B cell (primary cell): ENCODE measurements around the gene CALML5.

ENCODE experiments used
- EZH2 ChIP-seq: IDR thresholded peaks from 2 replicates; pipeline ENCODE4 v1.6.1; 2012; ENCODE audit warnings: borderline replicate concordance, low read depth, mild to moderate bottlenecking, moderate library complexity, low read length; ENCODE audit not compliant: insufficient read depth, poor library complexity, severe bottlenecking
- TF ChIP-seq, protein P1 (sequence below): fragments of 200-600 bp; IDR thresholded peaks from one replicate; pipeline ENCODE4 v1.8.0; 2022; ENCODE audit warnings: antibody characterized with exemption, mild to moderate bottlenecking

DNA sequence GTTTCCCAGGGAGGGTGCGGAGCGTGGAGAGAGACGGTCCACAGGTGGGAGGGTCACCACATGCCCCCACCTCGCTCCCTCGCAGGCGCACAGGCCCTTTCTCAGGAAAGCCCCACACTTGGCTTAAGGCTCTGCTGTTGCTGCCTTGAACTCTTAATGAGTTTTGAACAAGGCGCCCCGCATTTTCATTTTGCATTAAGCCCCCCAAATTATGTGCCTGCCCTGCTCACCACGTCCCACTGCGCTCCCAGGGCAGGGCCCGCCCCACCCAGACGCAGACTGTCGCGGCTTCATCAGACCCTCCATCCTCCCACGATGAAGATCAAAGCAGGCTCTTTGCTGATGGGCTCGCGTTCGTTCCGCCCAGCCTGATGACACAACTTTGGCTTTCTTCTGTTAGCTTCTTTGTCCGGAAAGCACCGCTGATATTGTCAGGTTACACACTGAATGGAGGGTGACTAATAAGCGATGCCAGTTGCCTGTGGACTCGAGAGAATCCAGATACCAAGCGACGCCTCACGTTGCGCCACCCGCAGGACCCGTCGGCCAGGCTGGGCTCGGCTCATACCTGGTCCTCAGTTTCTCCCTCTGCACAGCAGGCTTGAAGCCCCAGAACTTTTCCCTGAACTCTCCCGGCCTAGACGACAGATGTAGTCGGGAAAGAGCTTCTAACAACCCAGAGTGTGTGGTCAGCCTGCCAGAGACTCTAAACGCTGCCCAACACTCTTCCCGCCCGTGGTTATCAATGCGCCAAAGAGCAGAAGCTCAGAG, 34.9 kb upstream of the CALML5 start:
- no peak for TF ChIP-seq EZH2
- TF ChIP-seq, protein P1, sequence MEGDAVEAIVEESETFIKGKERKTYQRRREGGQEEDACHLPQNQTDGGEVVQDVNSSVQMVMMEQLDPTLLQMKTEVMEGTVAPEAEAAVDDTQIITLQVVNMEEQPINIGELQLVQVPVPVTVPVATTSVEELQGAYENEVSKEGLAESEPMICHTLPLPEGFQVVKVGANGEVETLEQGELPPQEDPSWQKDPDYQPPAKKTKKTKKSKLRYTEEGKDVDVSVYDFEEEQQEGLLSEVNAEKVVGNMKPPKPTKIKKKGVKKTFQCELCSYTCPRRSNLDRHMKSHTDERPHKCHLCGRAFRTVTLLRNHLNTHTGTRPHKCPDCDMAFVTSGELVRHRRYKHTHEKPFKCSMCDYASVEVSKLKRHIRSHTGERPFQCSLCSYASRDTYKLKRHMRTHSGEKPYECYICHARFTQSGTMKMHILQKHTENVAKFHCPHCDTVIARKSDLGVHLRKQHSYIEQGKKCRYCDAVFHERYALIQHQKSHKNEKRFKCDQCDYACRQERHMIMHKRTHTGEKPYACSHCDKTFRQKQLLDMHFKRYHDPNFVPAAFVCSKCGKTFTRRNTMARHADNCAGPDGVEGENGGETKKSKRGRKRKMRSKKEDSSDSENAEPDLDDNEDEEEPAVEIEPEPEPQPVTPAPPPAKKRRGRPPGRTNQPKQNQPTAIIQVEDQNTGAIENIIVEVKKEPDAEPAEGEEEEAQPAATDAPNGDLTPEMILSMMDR = no peak
